GM12873 (cell line): Measurements from ENCODE around the gene MTO1.

Source experiments
- CTCF ChIP-seq: IDR thresholded peaks from 2 replicates; pipeline ENCODE4 v1.5.1; 2012; ENCODE audit warnings: low read depth, mild to moderate bottlenecking, moderate library complexity, low read length, control low read depth; ENCODE audit not compliant: insufficient read depth; ENCODE audit errors: missing control alignments

The MTO1 gene

GRCh38 chr6:73461537-73462350, at the start of gene MTO1:
MTO1 (plus strand) TSS chr6:73461737; CDS start chr6:73461855, 118 bp downstream.
- no peak for TF ChIP-seq CTCF

GRCh38 chr6:73413102-73413501, 48.4 kb upstream of the MTO1 start:
- no peak for TF ChIP-seq CTCF

GRCh38 chr6:73418081-73418741, 43.3 kb upstream of the MTO1 start:
- no peak for TF ChIP-seq CTCF

- no peak for TF ChIP-seq CTCF
Measured at GRCh38 chr6:73421534-73421933, 40.0 kb upstream of the MTO1 start.

- no peak for TF ChIP-seq CTCF
Measured at GRCh38 chr6:73435236-73435635, 26.3 kb upstream of the MTO1 start.

- no peak for TF ChIP-seq CTCF
Measured at GRCh38 chr6:73443555-73443954, 18.0 kb upstream of the MTO1 start.

GRCh38 chr6:73451223-73452106, 10.1 kb upstream of the MTO1 start:
- TF ChIP-seq CTCF, result no peak
